ENCODE measurements around the gene ENSA.
"Not testable (repeated sequence)": the region's sequence is repeated elsewhere in the genome, so short reads cannot be mapped to it uniquely, and the experiment has no call there.

ENSA gene

DNA sequence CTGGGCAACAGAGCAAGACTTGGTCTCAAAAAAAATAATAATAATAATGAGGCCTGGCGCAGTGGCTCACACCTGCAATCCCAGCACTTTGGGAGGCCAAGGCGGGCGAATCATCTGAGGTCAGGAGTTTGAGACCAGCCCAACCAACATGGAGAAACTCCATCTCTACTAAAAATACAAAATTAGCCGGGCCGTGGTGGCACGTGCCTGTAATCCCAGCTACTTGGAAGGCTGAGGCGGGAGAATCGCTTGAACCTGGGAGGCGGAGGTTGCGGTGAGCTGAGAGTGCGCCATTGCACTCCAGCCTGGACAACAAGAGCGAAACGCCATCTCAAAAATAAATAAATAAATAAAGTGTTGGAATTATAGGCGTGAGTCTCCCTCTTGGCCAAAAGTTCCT is 47.5 kb downstream of the ENSA start:
- H3K4me3 Mint-ChIP-seq; intact Hi-C loops (cut with micrococcal nuclease); H3K9me3 Mint-ChIP-seq; H3K27me3 Mint-ChIP-seq: not testable (repeated sequence)
- H3K27ac Mint-ChIP-seq: peak overlapping the region; percentile 69
- peaks cover 28% of the 10 kb centered on the region for H3K36me3 Mint-ChIP-seq (ENCODE audit: low read depth)
- H3K4me1 Mint-ChIP-seq (ENCODE audit: low read depth): peaks cover 26% of the 10 kb centered on the region

DNA sequence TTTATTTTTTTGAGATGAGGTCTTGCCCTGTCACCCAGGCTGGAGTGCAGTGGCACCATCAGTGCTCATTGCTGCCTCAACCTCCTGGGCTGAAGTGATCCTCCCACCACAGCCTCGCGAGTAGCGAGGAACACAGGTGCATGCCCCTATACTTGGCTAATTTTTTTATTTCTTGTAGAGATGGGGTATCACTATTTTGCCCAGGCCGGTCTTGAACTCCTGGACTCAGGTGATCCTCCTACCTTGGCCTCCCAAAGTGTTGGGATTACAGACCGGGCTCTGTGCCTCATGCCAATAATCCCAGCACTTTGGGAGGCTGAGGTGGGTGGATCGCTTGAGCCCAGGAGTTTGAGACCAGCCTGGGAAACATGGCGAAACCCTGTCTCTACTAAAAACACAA is 48.0 kb downstream of the ENSA start:
- H3K27me3 Mint-ChIP-seq; intact Hi-C loops (cut with micrococcal nuclease); H3K9me3 Mint-ChIP-seq; H3K4me3 Mint-ChIP-seq; H3K27ac Mint-ChIP-seq: not testable (repeated sequence)
- peaks cover 26% of the 10 kb centered on the region for H3K4me1 Mint-ChIP-seq (ENCODE audit: low read depth)
- peaks cover 34% of the 10 kb centered on the region for H3K36me3 Mint-ChIP-seq (ENCODE audit: low read depth)

DNA sequence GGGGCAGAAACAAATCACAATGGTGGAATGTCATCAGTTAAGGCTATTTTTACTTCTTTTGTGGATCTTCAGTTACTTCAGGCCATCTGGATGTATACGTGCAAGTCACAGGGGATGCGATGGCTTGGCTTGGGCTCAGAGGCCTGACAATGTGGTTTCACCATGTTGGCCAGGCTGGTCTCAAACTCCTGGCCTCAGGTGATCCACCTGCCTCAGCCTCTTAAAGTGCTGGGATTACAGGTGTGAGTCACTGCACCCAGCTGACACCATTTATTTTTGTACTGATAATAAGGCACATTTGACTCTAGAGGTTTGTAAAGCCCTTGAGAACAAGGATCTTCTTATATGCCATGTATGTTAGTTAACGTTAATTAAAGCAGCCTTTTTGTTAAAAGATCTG is 48.4 kb downstream of the ENSA start:
- Mint-ChIP-seq H3K4me1 (ENCODE audit: low read depth) (peaks cover 23% of the 10 kb centered on the region), H3K36me3 (ENCODE audit: low read depth) (peaks cover 38% of the 10 kb centered on the region), H3K27ac (peak overlapping the region; percentile 95)
- H3K9me3 Mint-ChIP-seq; H3K4me3 Mint-ChIP-seq; H3K27me3 Mint-ChIP-seq; intact Hi-C loops (cut with micrococcal nuclease): not testable (repeated sequence)

DNA sequence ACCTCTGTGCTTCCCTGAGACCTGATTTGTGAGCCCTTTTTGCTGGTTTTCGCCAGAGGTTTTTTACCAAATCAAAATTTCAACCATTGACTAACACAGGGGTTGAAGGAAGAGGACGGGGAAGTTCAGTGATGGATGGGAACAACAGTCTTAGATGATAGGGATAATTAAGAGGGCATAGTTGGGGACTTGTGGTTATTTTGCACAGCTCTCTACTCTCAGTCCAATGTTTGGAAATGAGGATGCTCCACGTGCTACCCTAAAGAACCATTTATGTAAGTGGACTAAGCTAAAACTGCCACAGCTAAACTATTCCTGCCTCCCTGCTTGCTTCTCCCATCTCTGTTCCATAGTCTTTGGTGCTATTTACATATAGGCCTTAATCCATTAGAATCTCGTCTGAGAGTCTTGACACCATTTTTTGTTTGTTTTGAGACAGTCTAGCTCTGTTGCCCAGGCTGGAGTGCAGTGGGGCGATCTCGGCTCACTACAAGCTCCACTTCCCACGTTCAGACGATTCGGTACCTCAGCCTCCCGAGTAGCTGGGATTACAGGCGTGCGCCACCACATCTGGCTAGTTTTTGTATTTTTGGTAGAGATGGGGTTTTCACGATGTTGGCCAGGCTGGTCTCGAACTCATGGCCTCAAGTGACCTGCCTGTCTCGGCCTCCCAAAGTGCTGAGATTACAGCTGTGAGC is 49.3 kb downstream of the ENSA start:
- Mint-ChIP-seq H3K4me1 (ENCODE audit: low read depth) (peaks cover 29% of the 10 kb centered on the region), H3K27ac (peak overlapping the region; percentile 95), H3K9me3 (no peaks in the 10 kb centered on the region), H3K27me3 (no peaks in the 10 kb centered on the region), H3K4me3 (peak overlapping the region; percentile 84), H3K36me3 (ENCODE audit: low read depth) (peaks cover 47% of the 10 kb centered on the region)
- intact Hi-C loops (cut with micrococcal nuclease): loop anchor here (1.0 to 2.0 kb wide), 3 partner anchors 19 to 41 kb away; no protein-coding TSS in a partner anchor

DNA sequence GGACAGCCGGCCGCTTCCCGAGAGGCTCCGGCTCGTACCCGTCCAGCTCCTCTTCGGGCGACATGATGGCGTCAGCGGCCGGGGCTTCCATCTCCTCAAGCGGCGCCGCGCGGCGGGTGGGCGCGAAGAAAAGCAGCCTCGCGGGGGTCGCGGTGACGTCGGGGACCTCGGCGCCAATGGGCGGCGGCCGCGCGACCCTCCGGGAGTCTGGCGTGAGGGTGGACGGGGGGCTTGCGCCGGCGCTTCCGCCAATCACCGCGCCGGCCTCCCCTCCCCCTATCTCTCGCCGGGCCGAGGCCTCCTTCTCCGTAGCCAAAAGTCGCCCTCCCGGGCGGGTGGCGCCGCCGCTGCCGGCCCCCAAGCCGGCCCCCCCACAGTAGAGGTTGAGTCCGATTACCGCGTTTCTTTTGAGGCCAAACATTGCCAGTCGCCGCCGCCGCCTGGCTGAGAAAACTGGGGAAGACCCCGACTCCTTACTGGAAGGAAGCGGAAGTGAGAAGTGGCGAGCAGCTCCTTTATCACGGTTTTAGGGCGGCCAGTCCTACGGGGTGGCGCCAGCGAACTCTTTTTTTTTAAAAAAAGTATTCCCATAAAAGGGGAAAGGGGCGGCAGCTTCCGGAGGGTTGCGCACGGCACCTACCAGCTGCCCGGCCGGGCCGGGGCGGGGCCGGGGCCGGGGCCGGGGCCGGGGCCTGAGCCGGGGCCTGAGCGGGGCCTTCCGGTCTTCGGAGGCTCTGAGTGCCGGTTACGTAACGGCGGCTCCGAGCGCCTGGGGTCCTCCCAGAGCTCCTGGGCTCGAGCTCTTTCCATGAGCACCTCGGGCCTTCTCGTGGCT is 50.1 kb downstream of the ENSA start, which contains the start of gene MCL1:
MCL1 (minus strand) TSS at position 501 of the 835 bp plus-strand sequence; CDS start at position 421, 80 bp downstream.
- Mint-ChIP-seq H3K36me3 (ENCODE audit: low read depth) (peaks cover 55% of the 10 kb centered on the region), H3K27me3 (no peaks in the 10 kb centered on the region), H3K9me3 (no peaks in the 10 kb centered on the region), H3K27ac (peak within 1 kb of the TSS; percentile 95), H3K4me3 (peak within 1 kb of the TSS; percentile 84), H3K4me1 (ENCODE audit: low read depth) (peaks cover 36% of the 10 kb centered on the region)
- intact Hi-C loops (cut with micrococcal nuclease): loop anchor here (1.0 to 2.0 kb wide), 3 partner anchors 19 to 41 kb away; no protein-coding TSS in a partner anchor

DNA sequence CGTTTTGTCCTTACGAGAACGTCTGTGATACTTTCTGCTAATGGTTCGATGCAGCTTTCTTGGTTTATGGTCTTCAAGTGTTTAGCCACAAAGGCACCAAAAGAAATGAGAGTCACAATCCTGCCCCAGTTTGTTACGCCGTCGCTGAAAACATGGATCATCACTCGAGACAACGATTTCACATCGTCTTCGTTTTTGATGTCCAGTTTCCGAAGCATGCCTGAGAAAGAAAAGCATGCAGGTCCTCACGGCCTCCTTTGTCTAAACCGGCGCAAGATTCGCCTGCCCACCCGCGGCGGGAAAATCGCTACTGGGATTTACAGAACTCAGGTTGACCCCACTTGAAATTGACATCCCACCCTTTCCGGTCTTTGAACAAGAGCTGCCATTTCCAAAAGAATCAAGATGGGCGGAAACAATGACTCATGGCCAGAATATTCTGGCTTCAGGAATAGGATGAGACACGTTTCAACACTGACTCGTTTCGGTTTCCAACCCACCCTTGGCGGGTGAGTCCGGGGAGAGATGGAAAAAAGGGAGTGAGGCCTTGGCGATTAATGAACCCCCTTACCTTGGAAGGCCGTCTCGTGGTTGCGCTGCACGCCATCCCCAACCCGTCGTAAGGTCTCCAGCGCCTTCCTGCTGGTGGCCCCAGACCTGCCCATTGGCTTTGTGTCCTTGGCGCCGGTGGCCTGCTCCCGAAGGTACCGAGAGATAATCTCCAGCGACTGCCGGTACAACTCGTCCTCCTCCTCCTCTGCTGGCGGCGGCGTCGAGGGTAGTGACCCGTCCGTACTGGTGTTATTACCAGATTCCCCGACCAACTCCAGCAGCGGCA is 50.9 kb downstream of the ENSA start:
- Mint-ChIP-seq H3K36me3 (ENCODE audit: low read depth) (peaks cover 63% of the 10 kb centered on the region), H3K4me1 (ENCODE audit: low read depth) (peaks cover 42% of the 10 kb centered on the region)

DNA sequence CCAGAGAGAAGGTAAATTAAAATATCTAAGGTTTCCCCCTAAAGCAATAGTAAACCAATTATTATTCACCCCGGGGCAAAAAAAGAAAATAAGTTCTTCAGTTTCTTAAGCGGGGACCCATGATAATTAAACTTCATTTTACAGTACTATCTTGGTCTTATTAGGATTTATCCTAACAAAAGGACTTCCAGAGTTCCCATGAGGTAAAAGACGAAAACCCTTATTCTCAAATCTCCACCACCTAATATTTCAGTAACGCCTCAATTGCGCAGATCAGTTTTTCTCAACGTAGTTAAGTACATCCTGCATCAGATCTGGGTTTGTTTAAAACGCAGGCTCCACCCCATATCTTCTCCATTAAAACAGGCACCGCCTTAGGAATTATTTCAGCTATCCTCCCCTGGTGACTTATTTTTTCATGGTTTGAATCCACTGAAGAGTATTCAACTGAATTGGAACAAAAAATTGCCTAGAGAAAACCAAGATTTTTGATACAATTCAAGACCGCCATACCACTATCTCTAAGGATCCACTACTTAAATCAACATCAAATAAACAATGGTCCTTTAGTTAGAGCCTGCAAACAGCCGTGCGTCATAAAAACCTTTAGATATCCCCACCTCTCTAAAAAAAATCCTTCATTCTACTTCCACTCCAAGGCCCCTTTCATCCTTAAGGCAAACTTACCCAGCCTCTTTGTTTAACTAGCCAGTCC is 51.7 kb downstream of the ENSA start:
- peak overlapping the region; percentile 95 for H3K27ac Mint-ChIP-seq
- H3K9me3 Mint-ChIP-seq: no peaks in the 10 kb centered on the region
- H3K36me3 Mint-ChIP-seq (ENCODE audit: low read depth): peaks cover 70% of the 10 kb centered on the region
- intact Hi-C loops (cut with micrococcal nuclease): loop anchor here (2.0 kb wide), 2 partner anchors 17 to 43 kb away; no protein-coding TSS in a partner anchor
- peaks cover 42% of the 10 kb centered on the region for H3K4me1 Mint-ChIP-seq (ENCODE audit: low read depth)
- H3K27me3 Mint-ChIP-seq: no peaks in the 10 kb centered on the region
- peak overlapping the region; percentile 84 for H3K4me3 Mint-ChIP-seq

More for the DNA sequence above, 50.9 kb downstream of the ENSA start:
- Mint-ChIP-seq H3K27me3 (no peaks in the 10 kb centered on the region), H3K4me3 (peak overlapping the region; percentile 84), H3K27ac (peak overlapping the region; percentile 95), H3K9me3 (no peaks in the 10 kb centered on the region)
- intact Hi-C loops (cut with micrococcal nuclease): loop anchor here (1.0 to 2.0 kb wide), 3 partner anchors 18 to 42 kb away; no protein-coding TSS in a partner anchor

DNA sequence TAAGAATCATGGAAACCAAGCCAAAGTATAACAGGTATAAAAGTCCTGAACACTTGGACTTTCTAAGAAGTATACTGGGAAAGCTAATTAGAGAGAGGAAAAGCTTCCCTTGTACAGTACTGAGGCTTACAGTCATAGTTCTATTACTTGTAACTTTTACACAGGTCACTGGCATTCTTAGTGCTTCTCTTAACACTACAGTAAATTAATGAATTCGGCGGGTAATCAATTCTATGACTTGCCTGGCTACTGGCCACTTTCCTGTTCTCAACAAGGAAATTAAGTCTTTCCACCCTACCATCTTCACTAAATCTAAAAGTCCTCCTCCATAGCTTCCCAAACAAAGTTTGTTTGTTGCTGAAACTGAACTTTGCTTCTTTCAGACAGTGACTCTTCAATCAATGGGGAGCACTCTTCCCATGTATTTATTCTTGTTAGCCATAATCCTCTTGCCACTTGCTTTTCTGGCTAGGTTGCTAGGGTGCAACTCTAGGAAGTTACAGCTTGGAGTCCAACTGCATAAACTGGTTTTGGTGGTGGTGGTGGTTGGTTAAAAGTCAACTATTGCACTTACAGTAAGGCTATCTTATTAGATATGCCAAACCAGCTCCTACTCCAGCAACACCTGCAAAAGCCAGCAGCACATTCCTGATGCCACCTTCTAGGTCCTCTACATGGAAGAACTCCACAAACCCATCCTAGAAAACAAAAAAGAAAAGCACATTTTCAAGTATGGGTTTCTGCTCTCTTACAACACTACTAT is 52.4 kb downstream of the ENSA start:
- Mint-ChIP-seq H3K36me3 (ENCODE audit: low read depth) (peaks cover 77% of the 10 kb centered on the region), H3K27ac (peak overlapping the region; percentile 95), H3K4me1 (ENCODE audit: low read depth) (peaks cover 41% of the 10 kb centered on the region), H3K4me3 (peak overlapping the region; percentile 84), H3K27me3 (no peaks in the 10 kb centered on the region), H3K9me3 (no peaks in the 10 kb centered on the region)
- intact Hi-C loops (cut with micrococcal nuclease): no loop called here

DNA sequence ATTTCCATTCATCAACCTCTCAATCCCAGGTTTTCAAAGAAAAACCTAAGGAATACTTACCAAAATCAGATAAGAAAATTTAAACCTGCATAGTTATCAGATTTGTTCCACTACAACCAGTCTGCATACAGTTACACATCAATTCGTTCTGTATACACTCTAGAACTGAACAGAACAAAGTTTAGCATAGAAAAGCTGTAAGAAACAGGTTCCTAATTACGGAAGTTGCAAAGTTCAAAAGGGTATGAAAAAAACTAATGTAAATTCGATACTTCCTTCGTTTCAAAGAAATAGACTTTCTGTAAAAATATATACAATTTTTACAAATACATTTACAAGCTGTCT is 53.1 kb downstream of the ENSA start:
- Mint-ChIP-seq H3K36me3 (ENCODE audit: low read depth) (peaks cover 83% of the 10 kb centered on the region), H3K27ac (peak overlapping the region; percentile 95), H3K4me1 (ENCODE audit: low read depth) (peaks cover 45% of the 10 kb centered on the region), H3K4me3 (peak overlapping the region; percentile 84), H3K27me3 (no peaks in the 10 kb centered on the region), H3K9me3 (no peaks in the 10 kb centered on the region)
- intact Hi-C loops (cut with micrococcal nuclease): no loop called here

DNA sequence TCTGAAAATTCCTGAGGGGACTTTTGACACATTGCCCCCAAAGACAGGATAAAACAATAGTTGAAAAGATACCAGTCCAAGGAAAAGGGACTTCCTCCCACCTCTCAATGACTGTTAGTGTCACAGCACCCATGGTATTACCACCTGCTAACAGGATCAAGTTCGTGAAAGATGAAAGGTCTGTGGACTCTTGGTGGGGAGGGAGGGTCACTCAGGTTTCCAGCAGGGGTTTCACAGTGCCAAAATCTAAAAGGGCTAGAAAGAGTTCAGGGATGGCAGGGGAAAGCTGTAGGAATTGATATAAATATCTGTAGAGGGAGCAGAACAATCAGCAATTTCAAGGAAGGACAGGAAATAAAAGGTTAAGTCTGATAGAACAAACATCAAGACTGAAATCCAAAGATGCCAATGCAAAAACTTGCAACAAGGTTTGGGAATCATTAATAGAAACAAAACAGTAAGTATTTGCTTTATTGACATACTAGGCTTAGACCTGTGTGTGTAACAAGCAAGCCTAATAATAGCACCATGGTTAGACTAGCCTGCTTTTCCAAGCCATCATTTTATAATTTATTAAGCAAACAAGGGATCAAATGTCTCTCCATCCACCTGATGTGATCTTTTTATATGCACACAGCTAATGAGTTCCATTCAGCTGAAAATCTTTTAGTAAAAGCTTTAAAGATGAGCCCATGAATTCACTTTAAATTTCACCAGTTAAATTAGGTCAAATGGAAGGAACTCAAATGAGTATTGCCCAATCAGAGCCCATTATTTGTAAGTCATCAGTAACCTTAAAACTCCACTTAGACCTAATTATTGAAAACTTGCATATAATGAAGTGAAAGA is 53.7 kb downstream of the ENSA start:
- no peaks in the 10 kb centered on the region for H3K27me3 Mint-ChIP-seq
- H3K4me3 Mint-ChIP-seq: peak overlapping the region; percentile 84
- intact Hi-C loops (cut with micrococcal nuclease): no loop called here
- H3K27ac Mint-ChIP-seq: peak overlapping the region; percentile 95
- no peaks in the 10 kb centered on the region for H3K9me3 Mint-ChIP-seq
- peaks cover 47% of the 10 kb centered on the region for H3K4me1 Mint-ChIP-seq (ENCODE audit: low read depth)
- peaks cover 89% of the 10 kb centered on the region for H3K36me3 Mint-ChIP-seq (ENCODE audit: low read depth)

DNA sequence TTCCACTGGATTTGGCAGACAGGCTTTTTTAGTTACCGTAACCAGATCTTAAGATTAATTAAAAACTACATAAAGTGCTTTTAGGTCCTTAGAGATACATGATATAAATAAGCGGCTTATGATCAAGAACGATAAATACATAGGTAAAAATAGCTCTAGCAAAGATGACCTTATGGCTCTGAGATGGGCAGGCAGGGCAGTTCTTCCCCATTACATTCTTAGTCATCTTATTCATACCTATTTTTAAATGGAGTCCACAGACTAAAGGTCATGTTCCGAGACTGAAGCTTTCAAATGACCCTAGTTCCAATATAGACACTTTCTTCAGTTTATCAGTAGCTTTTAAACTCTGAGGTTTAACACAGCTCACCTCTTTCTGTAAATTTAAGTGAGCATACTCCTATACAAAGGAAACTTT is 54.3 kb downstream of the ENSA start:
- peak overlapping the region; percentile 84 for H3K4me3 Mint-ChIP-seq
- H3K9me3 Mint-ChIP-seq: no peaks in the 10 kb centered on the region
- intact Hi-C loops (cut with micrococcal nuclease): no loop called here
- peaks cover 47% of the 10 kb centered on the region for H3K4me1 Mint-ChIP-seq (ENCODE audit: low read depth)
- H3K27ac Mint-ChIP-seq: peak overlapping the region; percentile 95
- H3K36me3 Mint-ChIP-seq (ENCODE audit: low read depth): peaks cover 96% of the 10 kb centered on the region
- H3K27me3 Mint-ChIP-seq: no peaks in the 10 kb centered on the region

All from dendritic cell treated with granulocyte-macrophage colony-stimulating factor and Interleukin-4, amounts not matched to agents 40 ng/mL and 50 ng/mL, for 4 days (primary cell).